GM04503 (cell line): ENCODE data around the gene XPC.

Experiments
- DNase-seq: peaks from one replicate; pipeline ENCODE4 v3.0.0-alpha.2; 2012; ENCODE audit warnings: low read depth

The XPC gene

DNA sequence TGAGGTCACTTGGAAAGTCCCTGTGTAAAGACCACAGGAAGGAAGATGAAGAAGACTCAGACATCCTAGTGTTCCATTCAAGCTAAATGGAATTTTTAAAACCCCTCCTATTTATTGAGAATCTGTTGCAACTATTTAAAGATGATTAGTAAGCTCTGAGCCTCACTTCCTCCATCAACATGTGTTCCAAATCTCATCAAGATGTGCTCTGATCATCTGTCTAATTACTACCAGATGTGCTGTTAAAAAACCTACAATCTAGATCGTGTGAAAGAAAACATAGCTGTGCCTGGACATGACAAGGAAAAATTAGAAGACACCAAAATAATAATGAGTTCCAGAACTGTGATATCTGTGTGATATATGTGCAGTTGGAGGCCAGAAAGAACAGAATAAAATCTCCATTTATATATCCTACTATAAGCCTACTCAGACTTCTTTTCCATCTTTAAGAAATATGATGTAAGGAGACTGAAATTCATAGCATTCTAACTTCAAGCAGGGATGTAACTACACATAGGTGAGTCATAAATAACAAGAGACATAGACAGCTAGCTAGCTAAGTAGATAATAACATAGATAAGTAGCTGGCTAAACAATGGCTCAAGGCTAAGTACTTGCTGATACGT, 7.8 kb downstream of the XPC start:
- no peak for DNase-seq

DNA sequence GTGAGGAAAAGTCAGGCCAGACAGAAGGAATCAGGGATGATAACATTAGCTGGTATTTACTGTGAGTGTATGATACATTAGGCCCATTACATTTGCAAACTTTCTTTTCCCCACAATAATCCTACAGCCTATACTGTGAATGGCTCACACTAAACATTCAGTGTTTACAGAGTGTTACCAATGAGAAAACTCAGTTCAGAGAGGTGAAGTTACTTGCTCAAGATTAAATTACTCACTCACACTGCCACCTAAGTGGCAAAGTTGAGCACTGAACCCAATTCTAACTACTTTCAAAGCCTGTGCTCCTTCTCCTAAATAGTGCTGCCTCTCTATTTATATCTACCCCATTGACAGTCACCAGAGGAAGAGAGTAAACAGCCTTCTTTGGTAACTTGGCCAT, 8.5 kb downstream of the XPC start:
- DNase-seq, result no peak

DNA sequence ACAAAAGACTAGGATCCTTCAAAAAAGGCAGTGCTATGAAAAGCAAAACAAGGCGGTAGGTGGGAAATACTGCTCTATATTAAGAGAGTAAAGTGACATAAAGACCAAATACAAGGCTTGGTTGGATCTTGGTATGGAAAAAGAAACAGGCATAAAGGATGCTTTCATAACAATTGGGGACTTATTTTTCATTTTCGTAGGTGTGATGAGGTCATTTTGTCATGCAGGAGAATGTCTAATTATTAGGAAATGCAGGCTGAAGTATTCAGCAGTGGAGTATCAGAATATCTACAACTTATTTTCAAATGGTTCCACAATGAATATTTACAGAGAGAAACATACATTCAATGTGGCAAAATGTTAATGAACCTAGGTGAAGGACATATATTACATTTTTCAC, 9.0 kb downstream of the XPC start:
- DNase-seq, result no peak

DNA sequence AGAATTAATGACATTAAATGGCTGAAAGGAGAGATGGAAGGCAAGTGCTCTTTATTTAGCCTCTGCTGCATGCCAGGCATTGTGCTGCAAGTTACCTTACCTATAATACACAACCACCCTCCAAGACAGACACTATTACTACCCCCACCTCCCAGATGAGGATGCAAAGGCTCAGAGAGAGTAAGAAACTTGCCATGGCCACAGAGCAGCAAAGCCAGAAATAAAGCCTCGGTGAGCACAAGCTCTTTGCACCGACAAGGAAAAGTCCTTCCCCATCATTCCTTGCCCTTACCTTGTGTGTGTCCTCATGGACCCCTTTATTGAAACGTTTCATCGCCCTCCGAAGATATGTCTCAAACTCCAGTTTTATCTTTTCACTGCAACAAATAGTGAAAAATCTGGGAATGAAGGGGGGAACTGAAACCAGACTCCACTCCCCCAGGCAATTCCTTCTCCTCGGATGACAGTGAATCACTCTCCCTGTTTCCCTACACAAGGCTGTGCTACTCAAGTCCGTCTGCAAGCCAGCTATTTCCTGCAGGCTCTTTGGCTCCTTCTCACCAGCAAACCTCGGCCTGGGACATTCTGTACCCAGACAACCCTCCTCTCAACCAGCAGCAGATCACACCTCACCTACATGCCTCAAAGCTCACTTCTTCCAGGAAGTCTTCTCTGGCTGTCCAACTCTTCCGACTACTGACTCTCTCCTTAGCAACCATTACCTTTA, 11.4 kb downstream of the XPC start:
- DNase-seq, result no peak

DNA sequence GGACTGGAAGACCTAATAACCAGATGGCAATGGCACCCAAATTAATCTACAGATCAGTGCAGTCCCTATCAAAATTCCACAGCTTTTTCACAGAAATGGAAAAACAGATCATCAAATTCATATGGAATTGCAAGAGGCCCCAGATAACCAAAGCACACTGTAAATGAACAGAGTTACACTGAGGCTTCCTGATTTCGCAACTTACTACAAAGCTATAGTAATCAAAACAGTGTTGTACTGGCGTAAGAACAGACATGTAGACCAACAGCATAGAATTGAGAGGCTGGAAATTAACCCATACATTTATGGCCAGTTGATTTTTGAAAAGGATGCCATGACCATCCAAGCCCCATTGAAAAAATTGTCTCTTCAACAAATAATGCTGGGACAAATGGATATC, 16.2 kb downstream of the XPC start:
- no peak for DNase-seq

DNA sequence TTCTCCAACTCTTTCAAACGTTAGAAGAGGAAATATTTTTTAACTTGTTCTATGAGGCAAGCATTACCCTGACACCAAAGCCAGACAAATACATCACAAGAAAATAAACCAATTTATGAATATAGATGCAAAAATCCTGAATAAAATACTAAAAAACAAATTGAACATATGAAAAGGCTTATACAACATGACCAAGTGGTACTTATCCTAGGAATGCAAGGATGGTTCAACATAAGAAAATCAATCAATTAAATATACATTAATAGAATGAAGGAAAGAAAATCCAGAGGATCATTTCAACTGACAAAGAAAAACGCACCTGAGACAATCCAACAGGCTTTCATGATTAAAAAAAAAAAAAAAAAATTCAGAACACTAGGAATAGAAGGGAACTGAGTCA, 17.1 kb downstream of the XPC start:
- DNase-seq, result no peak

DNA sequence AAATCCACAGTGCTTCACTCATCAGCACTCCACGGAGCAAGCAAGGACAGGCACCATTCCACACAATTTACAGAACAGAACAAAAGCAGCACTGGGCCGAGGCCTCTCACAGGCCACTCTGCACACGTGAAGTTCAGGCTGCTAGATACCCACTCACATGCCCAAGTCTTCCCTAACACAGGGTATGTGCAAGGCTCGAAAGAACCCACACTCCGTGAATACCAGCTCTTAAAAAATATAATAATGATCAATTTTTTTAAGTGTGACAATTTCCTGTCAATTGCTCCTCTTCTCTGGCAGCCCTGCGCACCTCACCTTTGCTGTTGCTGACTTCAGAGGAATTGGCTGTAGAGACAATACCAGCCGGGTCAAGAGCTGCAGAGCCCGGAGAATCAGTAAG, 19.0 kb downstream of the XPC start:
- DNase-seq, result no peak

DNA sequence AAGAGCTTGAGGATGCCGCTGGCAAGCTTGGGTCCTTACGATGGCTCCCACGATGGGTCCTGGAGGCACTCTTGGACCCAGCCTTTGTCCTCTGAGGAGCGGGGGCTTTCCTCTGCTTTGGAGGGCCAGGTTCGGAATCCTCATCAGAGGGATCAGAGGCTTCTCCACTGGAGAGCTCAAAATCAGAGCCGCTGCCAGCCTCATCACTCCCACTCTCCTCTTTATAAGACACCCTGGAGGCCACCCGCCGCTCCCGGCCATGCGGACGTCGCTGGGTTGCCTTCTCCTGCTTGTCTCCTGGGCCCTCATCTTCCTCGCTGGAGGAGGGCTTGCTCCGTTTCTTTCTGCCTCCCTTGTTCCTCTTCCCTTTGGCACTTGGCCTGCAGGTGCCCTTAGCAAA, 20.0 kb downstream of the XPC start:
- no peak for DNase-seq

DNA sequence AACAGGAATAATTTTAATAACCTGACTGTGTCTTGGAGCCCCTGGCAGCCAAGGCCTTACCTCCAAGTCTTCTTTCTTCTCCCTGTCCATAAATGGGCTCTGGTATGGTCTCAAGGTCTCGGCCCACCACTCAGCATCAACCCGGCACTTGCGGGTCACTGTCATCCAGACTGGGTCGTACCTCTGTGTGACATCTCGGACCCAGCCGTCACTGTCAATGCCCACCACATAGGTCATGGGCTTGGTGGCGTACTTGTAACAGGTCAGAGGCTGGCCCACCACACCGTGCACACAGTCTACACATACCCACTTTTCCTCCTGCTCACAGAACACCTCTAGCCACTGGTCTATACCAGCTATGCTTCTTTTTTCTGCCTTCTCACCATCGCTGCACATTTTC, 20.4 kb downstream of the XPC start:
- DNase-seq, result no peak

DNA sequence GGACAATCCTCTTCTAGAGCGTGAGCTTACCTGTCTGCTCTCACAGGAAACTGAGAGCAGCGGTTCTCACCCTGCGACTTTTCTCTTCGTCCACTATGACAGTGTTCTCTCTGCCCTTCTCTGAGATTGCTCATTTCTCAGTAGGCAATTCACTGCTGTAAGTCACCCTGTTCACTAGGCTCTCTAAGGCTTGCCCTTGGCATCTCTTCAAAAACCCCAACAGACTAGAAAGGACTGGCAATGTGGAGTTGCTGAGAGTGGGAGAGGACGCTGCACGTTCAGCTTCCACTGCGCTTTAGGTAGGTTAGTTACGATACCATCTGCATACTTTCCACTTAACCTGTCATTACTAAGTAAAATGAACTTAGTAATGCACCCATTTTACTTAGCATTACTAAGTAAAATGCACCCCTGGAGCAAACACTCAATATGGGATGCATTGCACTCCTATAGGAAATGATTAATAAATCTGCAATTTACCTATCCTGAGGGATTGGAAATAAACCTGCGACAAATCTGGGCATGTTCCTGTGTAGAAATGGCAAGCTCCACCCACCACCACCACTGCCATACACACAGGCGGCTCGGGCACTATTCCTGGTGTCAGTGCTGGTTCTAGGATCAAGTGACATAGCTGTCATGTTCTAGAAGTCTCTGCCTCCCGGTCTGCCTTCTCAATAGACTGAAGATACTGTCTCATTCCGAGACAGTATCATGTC, 21.4 kb downstream of the XPC start:
- DNase-seq, result no peak

DNA sequence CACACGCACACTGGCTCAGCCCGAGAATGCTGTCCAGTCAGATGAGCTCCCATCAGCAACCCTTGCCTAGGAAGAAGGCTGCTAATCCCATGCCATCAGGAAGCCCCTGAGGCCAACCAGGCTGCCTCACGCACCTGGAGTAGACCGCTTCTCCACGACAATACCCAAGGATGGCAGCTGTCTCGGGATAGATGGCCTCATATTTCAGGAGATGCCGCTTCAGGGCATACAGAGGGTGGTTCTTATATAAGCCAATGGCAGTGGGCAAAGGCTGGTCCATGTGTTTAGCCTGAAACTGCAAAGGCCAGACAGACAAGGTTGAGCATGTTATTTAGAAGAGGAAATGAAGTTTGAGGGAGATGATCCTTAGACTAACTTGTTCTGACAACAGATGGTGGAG, 22.2 kb downstream of the XPC start:
- DNase-seq, result no peak

DNA sequence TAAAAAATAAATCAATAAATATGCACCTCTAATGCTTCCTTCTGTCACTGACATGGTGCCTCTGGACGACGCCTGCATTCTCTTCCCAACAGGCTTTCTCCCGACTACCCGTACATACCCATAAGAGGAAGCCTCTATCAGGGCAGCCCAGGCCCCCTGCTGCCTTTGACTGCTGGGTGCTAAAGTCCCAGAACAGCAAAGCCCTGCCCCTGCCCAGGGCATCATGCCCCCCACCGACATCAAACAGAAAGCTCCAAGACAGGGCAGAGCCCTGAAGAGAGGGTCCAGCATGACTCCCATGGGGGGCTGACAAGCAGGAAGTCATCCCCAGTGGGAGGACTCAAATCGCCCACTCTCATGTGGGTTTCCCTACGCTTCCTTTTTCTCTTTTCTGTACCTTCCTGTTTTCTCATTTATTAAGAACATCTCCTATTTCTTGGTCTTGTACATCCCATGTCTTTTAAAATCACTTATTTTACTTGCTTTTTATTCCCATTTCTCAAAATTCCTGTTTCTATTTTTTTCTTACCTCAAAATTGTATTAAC, 23.4 kb downstream of the XPC start:
- DNase-seq, result no peak

DNA sequence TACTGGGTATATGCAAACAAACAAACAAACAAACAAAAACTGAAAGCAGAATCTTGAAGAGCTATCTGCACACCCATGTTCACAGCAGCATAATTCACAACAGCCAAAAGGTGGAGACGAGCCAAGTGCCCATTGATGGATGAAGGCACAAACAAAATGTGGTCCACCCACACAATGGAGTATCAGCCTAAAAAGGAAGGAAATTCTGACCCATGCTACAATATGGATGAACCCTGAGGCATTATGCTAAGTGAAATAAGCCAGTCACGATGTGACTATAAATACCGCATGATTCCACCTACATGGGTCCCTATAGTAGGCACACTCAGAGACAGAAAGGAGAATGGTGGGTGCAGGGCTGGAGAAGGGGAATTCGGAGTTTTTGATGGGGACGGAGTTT, 24.1 kb downstream of the XPC start:
- no peak for DNase-seq

DNA sequence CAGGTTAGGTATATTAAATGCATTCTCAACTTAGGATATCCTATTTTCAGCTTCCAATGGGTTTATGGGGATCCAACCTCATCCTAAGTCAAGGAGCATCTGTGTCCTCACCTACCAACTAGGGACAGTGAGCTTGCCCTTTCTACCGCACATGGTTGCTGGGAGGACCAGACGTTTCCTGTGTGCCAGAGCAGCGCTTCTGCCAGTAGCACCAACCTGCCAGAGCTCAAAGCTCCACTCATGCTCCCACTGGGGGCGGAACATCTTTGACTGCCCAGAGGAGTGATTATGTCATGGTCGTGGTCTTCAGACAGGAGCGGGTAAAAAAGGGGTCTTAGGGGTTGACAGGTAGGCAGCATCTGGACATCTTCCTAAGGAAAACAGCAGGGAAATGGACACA, 24.7 kb downstream of the XPC start:
- no peak for DNase-seq

DNA sequence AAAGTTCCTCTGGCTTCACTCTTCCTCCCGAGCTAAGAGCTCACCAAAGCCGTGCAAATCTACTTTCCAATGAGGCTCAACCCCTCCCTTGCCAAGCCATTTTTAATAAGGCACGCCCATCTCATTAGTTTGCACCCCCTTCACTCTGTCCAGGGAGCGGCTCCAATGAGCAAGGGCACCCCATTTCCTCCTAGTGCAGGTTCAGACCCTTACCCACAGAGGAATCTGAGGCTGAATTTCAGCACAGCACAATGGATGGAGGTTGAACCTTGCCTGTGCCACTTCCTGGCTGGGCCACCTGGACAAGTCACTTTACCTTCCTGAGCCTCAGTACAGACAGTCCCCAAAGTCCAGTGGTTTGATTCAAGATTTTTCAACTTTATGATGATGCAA, 25.4 kb downstream of the XPC start:
- DNase-seq, result no peak

DNA sequence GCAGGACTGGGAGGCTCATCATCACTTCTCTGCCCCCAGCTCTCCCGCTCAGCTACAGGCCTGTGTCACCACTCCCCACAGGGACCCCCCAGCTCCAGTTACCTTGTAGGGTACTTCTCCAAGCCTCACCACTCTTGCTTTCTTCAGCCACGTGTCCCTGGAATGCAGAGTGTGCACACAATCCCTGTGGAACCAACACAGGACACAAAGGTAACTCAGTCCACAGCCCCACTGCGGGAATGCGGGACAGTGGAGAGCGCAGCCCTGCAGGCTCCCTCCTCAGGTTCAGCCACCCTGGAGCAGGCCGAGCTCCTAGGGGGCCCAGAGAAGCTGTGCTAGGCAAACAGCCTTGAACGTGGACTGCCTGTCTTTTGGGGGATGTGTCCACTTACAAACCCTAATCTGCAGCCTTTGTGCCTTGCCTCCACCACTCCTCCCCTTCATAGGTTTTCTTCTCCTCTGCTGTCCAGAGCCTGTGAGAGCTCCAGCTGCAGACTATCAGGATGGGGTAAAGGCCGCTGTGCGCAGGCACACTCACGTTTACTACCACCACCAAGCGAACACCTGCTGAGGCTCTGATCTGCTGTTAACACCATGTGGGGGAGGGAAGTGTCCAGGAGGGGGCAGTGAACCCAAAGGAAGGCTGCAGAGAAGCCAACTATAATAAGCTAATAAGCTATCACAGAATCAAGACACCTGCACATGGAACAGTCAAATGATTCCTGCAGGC, 26.0 kb downstream of the XPC start:
- DNase-seq, result no peak

DNA sequence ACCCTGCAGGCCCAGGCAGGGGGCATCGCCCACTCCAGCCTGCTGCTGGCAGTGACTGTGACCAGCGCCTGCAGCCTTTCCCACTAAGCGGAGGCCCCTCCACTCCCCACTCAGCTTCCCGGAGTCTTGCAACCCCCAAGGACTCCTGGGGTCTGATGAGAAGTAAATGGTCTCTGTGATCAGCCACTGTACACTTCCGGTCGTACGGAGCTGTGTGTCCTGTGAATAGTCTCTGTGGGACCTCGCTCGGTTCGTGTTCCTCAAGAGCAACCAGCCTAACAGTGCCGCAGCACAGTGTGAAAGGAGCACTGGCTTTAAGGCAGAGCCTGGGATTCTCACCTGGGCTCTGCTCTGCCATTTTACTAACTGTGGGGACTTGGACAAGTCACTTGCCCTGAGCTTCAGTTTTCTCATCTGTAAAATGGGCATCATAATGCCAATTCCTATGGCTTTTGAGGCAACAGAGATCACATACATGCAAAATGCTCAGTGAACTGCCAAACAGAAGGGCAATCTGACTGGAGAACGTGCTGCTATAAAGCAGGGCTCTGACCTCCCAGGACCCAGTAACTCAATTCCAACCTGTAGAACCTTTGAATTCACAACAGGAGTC, 26.8 kb downstream of the XPC start:
- DNase-seq, result no peak

DNA sequence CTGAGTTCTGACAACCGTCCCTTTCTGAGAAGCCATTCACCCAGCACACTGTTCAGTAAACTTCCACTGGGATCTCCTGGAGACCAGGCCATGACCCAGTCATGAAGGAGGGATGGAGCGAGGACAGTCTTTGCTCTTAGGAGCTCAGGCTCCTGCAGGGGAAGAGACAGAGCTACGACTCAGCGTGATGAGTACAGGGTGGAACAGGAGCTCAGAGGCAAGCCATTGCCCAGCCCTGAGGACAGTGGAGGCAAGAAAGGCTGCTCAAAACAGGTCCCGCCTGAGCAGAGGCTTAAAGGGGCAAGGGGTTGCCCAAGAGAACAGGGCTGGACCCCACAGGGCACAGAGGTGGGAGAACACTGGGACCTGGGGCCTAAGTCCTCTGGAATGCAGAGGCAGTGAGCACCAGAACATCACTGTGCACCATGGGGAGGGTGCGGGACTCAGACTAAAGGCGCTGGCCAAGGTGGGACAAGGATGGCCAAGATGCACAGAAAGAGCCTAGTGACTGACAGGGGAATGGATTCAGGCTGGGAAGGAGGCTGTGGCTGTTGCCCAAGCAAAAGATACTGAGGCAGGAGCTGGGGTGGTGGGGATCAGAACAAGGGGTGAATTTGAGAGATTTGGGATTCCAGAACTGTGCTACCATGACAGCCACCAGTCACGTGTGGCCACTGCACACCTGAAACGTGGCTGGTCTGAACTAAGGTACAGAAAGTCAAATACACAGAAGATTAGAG, 27.7 kb downstream of the XPC start:
- DNase-seq, result no peak

DNA sequence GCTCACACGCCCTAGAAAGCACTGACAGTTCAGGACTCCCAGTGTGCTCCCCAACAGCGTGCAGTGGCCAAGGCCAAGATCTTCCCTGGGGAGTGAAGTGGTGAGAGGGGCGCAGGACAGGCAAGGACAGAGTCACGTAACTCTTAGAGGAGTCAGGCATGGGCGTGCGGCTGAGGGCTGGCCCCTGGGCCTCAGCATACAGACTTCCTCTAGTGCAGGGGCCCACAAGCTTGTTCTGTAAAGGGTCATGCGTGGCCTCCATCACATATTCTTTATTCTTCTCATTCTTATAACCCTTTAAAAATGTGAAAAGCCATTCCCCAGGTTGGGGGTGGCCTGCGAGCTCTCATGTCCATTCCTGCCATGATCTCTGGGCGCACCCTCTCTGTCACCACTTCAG, 28.3 kb downstream of the XPC start:
- DNase-seq, result no peak

DNA sequence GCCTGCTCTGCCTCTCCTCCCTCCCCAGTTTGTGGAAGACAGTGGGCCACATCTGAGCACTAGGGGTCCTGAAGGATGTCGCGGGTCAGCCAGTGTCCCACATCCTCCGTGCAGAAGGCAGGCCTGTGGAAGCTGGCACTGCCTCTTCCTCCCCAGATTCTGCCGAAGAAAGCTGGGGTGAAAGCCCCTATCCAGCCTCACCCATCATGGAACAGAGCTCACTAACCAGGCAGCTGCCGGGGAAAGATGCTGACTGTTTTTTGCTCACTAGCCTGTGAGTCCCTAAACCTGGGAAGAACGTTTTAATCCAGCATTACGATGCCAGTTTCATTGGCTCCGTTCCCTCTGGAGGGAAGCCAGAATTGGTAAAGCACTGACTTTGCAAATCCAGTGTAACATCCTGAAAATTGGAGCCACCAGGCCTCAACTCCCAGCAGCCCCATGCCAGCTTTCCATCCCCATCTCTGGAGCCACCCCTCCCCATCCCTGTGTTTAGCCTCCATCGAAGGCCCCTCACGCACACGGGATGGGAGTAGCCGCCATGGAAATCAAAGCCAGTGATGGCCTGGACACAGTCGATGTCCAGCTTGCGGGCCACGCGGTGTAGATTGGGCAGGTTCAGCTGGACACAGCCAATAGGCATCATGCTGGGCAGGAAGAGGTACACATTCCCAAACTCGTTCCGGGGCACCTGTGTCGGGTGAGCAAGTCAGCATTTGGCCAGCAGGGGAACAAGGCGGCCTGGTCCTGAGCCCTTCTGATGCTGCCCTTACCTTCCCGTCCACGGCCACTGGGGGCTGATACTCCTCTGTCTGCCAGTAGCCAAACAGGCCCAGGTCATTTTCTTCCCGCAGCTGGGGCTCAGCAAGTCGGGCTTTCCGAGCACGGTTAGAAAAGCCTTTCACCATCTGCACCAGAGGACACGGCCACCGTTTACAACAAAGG, 30.1 kb downstream of the XPC start:
- no peak for DNase-seq
